Measurements from ENCODE around the gene MED29. TPM values are rescaled to one million over a fixed set of nuclear protein-coding genes. Genes with fewer than 3 reads are reported as not detected.

The MED29 gene
- total RNA-seq, 1 experiment from 2014 or later = 739 TPM

GRCh38 chr19:39372941-39373340, 18.2 kb upstream of the MED29 start:
- intact Hi-C loops (cut with micrococcal nuclease; ENCODE audit: unreplicated experiment) = no loop called here
- H3K27me3 ChIP-seq (ENCODE audit: control insufficient read depth, insufficient read depth, low read length) = no peaks in the 10 kb centered on the region
- no TSS peak for BruUV-seq (replicated peaks)

GRCh38 chr19:39375929-39376328, 15.2 kb upstream of the MED29 start:
- H3K9me3 ChIP-seq (ENCODE audit: control insufficient read depth, insufficient read depth, low read depth, low read length) = no peaks in the 10 kb centered on the region
- in situ Hi-C loops (cut with HindIII; ENCODE audit: low pct_unique_long_range_greater_than_20kb, low sequenced_read_pairs) (no loop called here), intact Hi-C loops (cut with micrococcal nuclease; ENCODE audit: unreplicated experiment) (no loop called here)
- ChIA-PET POLR2A (interaction anchor here (0.5 to 2.7 kb wide), 15 partner anchors 9 to 741 kb away, joined by 3 to 11 read pairs (median 5); partner anchors contain the start of genes LRFN1, MED29, PAF1 and RPS16), CTCF (interaction anchor here (0.6 to 3.1 kb wide), 6 partner anchors 15 to 391 kb away, joined by 3 to 13 read pairs (median 8); partner anchors contain the start of genes MED29, PAF1 and SAMD4B)
- H3K27me3 ChIP-seq (ENCODE audit: control insufficient read depth, insufficient read depth, low read length) = no peaks in the 10 kb centered on the region
- DNase-seq (ENCODE audit: low read depth, low spot score) (no peak), ATAC-seq (no peak)
- TF ChIP-seq CTCF (IDR thresholded peaks at IDR 0.05) = no peak
- TF ChIP-seq TCF7L2 (IDR thresholded peaks at IDR 0.05; ENCODE audit: low read depth, low read length) = no peak
- no peak for TF ChIP-seq SIN3A (IDR thresholded peaks at IDR 0.05; ENCODE audit: borderline replicate concordance, insufficient read depth, low read depth, low read length)
- TF ChIP-seq REST (IDR thresholded peaks at IDR 0.05; ENCODE audit: insufficient read depth in 1 of 2, low read depth in 2 of 2, low read length in 1 of 2) = no peak
- no peak for TF ChIP-seq POLR2AphosphoS5 (IDR thresholded peaks at IDR 0.05; ENCODE audit: low read depth, low read length)
- no peaks in the 10 kb centered on the region for H3K4me1 ChIP-seq (ENCODE audit: control insufficient read depth, insufficient read depth, low read length)
- peaks cover 71% of the 10 kb centered on the region for H3K36me3 ChIP-seq (ENCODE audit: control insufficient read depth, insufficient read depth, low read length)
- H3K27ac ChIP-seq (ENCODE audit: low read length) = no peak overlapping the region
- no TSS peak for BruUV-seq (replicated peaks)
- no peak overlapping the region for H3K4me3 ChIP-seq (ENCODE audit: low read depth in 2 of 2, low read length in 2 of 2)

More at GRCh38 chr19:39372941-39373340, 18.2 kb upstream of the MED29 start:
- ChIA-PET POLR2A (interaction anchor here (1.0 to 1.7 kb wide), 2 partner anchors 10 to 18 kb away, joined by 6 read pairs; partner anchors contain the start of gene MED29), CTCF (interaction anchor here (0.7 to 2.0 kb wide), 4 partner anchors 10 to 392 kb away, joined by 3 to 6 read pairs (median 4); partner anchors contain the start of gene SAMD4B)
- H3K9me3 ChIP-seq (ENCODE audit: control insufficient read depth, insufficient read depth, low read depth, low read length) = no peaks in the 10 kb centered on the region
- DNase-seq (ENCODE audit: low read depth, low spot score) (no peak), ATAC-seq (peak; percentile 8)
- H3K27ac ChIP-seq (ENCODE audit: low read length) = no peak overlapping the region
- TF ChIP-seq TCF7L2 (IDR thresholded peaks at IDR 0.05; ENCODE audit: low read depth, low read length) (no peak), REST (IDR thresholded peaks at IDR 0.05; ENCODE audit: insufficient read depth in 1 of 2, low read depth in 2 of 2, low read length in 1 of 2) (no peak), SIN3A (IDR thresholded peaks at IDR 0.05; ENCODE audit: borderline replicate concordance, insufficient read depth, low read depth, low read length) (no peak), CTCF (IDR thresholded peaks at IDR 0.05) (no peak), POLR2AphosphoS5 (IDR thresholded peaks at IDR 0.05; ENCODE audit: low read depth, low read length) (no peak)
- H3K36me3 ChIP-seq (ENCODE audit: control insufficient read depth, insufficient read depth, low read length) = peaks cover 77% of the 10 kb centered on the region
- in situ Hi-C loops (cut with HindIII; ENCODE audit: low pct_unique_long_range_greater_than_20kb, low sequenced_read_pairs) = no loop called here
- H3K4me3 ChIP-seq (ENCODE audit: low read depth in 2 of 2, low read length in 2 of 2) = no peak overlapping the region
- H3K4me1 ChIP-seq (ENCODE audit: control insufficient read depth, insufficient read depth, low read length) = no peaks in the 10 kb centered on the region
